ENCODE results near the gene CATSPER1. TPM values are rescaled to one million over a fixed set of nuclear protein-coding genes. Genes with fewer than 3 reads are reported as not detected.

CATSPER1 gene
- polyA plus RNA-seq, 3 donors from 2014 or later, result 17.2 to 41.1 (median 20.8) TPM

DNA sequence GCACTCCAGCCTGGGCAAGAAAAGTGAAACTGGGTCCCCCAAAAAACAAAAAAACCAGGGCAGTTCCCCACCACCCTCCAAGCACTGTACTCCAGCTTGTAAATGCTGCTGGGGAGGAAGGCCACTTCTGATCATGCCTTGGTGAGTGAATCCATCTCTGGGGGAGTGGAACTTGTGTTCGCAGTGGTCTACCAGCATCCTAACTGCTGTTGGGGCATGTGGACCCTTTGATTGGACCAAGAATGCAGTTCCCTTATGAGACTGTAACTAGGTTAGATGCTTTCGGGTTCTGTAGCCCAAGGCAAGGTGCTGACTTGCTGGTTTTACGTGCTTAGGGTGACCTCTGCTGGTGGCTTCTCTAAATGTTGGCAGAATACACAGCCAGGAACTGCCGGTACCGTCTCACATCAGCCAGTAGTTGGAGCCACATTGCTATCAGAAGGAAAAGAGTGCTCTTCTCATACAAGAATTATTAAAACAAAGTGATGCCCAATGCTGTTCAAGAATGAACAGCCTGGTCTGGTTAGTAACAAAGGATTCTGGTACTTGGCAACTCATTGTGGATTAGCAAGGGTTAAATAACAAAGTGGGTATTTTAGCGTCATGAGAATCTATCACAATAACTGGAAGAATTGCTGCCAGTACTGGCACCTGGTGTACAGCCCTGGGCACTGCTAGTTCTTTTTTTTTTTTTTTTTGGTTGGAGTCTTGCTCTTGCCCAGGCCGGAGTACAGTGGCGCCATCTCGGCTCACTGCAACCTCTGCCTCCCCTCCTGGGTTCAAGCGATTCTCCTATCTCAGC lies 37.3 kb downstream of the CATSPER1 start:
- Mint-ChIP-seq H3K36me3 (peaks cover 0 to 9% (median 0%) of the 10 kb centered on the region in 3 donors), H3K27me3 (ENCODE audit: low read depth in 3 of 3) (no peaks in the 10 kb centered on the region), H3K4me1 (peaks cover 5 to 8% of the 10 kb centered on the region in 2 donors), H3K9me3 (no peaks in the 10 kb centered on the region), H3K27ac (peak overlapping the region; percentile 68 to 93 (median 86)), H3K4me3 (no peak overlapping the region)
- peak; percentile 89 to 92 (median 91) for DNase-seq

DNA sequence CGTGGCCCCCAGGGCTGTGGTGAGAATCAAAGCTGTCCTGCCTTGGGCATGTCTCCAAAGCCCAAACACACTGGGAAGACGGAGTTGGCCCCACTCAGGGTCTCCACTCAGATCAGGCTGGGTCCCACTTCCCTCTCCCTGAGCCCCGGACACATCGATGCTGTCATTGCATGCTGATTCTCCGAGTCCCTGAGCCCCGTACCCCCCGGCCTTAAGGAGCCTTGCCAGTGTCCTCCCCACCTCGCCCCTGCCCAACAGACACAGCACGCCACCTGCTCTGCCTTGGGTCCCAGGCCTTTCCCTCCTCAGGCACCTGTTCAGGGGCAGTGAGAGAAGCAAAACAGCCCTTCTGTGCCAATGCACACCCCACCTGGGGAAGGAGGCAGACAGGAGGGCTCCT lies 38.9 kb downstream of the CATSPER1 start:
- H3K4me3 Mint-ChIP-seq, result no peak overlapping the region
- H3K36me3 Mint-ChIP-seq, result peaks cover 0 to 5% (median 0%) of the 10 kb centered on the region in 3 donors
- no peaks in the 10 kb centered on the region for H3K27me3 Mint-ChIP-seq (ENCODE audit: low read depth in 3 of 3)
- no peak overlapping the region for H3K27ac Mint-ChIP-seq
- DNase-seq, result no peak
- peaks cover 5 to 8% of the 10 kb centered on the region in 2 donors for H3K4me1 Mint-ChIP-seq
- no peaks in the 10 kb centered on the region for H3K9me3 Mint-ChIP-seq

DNA sequence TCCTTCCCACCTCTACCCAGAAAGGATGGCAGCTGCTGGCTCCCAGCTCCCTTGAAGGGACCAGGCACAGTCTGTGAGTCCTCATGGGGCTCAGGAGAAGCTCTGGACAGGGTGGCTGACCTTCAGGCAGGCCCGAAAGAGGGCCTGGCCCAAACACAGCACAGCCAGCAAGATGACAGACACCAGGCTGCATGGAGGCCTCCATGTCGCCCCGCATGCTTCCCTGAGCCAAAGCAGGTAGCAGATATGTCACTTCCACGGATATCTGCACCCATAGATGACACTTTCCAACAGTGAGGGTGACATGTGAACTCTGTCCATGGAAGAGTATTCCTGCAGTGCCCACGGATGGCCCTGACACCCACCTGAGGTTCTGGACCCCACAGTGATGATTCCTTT lies 42.7 kb downstream of the CATSPER1 start:
- Mint-ChIP-seq H3K4me1 (no peaks in the 10 kb centered on the region), H3K27ac (no peak overlapping the region), H3K4me3 (no peak overlapping the region), H3K27me3 (ENCODE audit: low read depth in 3 of 3) (peaks cover 0 to 6% (median 2%) of the 10 kb centered on the region in 3 donors), H3K9me3 (no peaks in the 10 kb centered on the region), H3K36me3 (peaks cover 0 to 6% (median 0%) of the 10 kb centered on the region in 3 donors)
- no peak for DNase-seq

DNA sequence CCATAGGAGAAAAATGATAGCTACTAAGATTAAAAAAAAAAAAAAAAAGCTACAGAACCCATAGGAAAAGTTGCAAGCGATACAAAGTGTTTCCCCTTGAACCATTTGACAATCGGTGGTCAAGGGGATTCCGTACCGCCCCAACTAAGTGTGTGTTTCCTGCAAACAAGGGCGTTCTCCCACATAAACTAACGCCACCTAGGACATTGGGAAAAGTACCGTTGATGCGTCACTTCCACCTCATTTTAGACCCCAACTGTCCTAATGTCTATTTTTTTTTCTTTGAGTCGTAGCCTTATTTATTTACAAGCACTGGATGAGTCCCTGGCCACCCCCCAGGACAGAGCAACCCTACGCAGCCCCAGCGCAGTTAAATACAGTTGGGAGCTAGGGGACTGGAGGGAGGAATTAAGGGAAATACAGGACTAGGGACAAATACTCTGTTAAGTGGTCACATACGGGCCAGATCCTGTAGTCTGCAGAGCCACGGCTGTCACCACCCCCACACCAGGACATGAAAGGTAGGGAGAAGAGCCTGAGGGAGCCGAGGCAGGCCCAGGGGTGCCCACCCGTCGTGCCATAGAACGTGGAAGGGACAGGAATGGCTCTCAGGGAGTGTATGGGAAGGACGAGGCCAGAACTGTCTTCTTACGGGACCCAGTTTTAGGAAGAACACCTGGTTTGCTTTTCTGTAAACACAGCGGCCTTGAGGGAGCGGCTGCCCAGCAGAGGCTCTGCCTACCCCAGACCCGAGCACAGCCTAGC lies 43.3 kb downstream of the CATSPER1 start:
- no peak overlapping the region for H3K27ac Mint-ChIP-seq

DNA sequence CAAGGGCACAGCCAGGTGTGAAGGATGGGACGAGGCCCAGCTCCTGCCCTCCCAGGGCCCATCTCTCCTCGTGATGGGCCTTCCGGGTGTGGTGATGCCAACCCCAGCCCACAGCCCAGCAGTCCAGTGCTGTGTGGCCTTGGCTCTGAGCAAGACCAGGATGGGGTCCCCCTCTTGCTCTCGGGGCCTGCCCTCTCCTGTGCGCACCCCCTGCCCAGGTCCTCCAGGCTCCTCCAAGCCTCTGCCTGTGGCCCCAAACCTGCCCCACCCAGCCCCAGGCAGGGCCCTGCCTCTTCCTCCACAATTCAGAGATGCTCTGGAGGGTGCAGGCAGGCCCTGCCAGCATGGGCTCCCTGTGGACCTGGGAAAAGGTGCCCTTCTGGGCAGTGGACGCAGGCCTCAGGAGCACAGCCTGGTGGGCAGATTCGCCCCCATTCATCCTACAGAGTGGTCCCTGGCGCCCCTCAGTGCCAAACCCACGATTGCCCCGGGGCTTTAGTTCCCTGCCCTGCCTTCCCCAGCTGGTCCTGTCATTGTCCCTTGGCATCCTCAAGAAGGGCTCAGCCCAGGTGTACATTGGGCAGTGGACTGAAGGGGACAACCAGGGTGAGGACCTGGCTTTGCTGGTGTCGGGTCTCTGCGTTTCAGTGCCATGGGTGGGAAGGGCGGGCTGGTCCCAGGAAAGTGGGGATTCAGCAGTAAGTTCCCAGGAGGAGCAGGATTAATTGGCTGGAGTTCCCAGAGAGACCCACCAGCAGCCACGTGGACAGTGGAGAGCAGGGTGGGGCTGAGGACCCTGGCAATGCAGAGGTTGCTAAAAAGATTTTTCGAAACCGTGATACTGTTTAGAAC lies 44.1 kb downstream of the CATSPER1 start:
- Mint-ChIP-seq H3K9me3 (no peaks in the 10 kb centered on the region), H3K4me3 (no peak overlapping the region), H3K36me3 (peaks cover 0 to 6% (median 0%) of the 10 kb centered on the region in 3 donors), H3K27me3 (ENCODE audit: low read depth in 3 of 3) (peaks cover 0 to 6% (median 4%) of the 10 kb centered on the region in 3 donors), H3K27ac (no peak overlapping the region), H3K4me1 (peaks cover 0 to 2% of the 10 kb centered on the region in 2 donors)
- DNase-seq, result no peak

More for the DNA sequence above, 43.3 kb downstream of the CATSPER1 start:
- DNase-seq, result no peak
- no peak overlapping the region for H3K4me3 Mint-ChIP-seq
- peaks cover 0 to 6% (median 0%) of the 10 kb centered on the region in 3 donors for H3K36me3 Mint-ChIP-seq
- peaks cover 0 to 6% (median 4%) of the 10 kb centered on the region in 3 donors for H3K27me3 Mint-ChIP-seq (ENCODE audit: low read depth in 3 of 3)
- no peaks in the 10 kb centered on the region for H3K9me3 Mint-ChIP-seq
- no peaks in the 10 kb centered on the region for H3K4me1 Mint-ChIP-seq

DNA sequence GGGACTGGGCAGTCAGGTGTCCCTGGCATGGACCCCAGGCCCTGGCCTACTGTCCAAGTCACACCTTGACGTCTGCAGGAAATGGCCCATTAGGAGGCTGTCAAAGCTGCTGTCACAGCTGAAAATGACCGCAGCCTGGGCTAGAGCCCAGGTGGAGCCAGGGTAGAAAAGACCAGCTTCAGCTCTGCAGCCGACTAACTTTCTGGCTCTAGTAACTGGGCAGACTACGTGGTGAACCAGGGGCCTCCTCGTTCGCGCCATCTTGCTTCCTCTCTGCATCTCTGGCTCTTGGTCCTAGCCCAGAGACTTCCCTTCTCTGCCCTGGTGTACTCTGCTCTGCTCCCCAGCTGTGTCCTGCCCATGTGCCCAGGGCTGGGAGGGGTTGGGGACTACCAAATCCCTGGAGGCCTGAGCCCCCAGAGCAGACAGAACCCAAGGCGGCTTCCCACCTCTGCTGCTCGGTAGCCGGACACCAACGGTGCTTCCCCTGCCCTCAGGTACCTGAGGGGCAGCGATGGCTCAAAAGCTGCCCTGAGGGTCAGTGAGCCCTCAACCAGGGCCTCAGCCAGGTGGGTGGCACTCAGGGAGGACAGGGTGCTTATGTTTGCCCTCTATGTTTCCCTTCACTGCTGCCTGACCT lies 45.1 kb downstream of the CATSPER1 start:
- Mint-ChIP-seq H3K27me3 (ENCODE audit: low read depth in 3 of 3) (peaks cover 0 to 6% (median 5%) of the 10 kb centered on the region in 3 donors), H3K36me3 (peaks cover 0 to 6% (median 0%) of the 10 kb centered on the region in 3 donors), H3K9me3 (no peaks in the 10 kb centered on the region), H3K4me3 (no peak overlapping the region), H3K27ac (no peak overlapping the region), H3K4me1 (peaks cover 8 to 11% of the 10 kb centered on the region in 2 donors)
- no peak for DNase-seq

DNA sequence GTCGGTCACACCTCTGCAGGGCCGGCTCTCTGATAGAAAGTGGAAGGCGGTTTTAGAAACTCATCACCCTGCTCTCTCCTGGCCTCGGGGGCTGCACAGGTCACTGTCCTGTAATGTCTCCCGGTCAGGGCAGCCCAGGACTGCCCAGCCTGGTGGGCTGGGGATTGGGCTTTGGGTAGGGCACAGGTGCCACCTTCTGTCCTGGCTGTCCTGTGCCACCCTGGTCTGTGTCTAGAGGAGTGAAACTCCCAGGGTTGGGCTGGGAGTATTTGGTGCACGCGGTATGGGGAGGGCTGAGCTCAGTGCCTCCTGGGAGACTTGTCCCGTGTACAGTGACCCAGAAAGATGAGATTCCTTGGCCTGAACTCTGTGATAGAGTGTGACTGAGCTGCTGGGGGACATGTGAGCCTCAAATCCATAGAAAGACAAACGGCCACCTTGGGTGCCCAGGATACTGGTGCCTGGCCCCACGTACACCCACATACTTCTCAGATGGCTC lies 47.0 kb downstream of the CATSPER1 start:
- H3K4me3 Mint-ChIP-seq, result no peak overlapping the region
- peaks cover 17 to 23% of the 10 kb centered on the region in 2 donors for H3K4me1 Mint-ChIP-seq
- H3K27ac Mint-ChIP-seq, result peak overlapping the region in 2 of 6 donors; percentile 20 to 39
- peaks cover 2 to 7% (median 5%) of the 10 kb centered on the region in 3 donors for H3K27me3 Mint-ChIP-seq (ENCODE audit: low read depth in 3 of 3)
- DNase-seq, result no peak
- H3K9me3 Mint-ChIP-seq, result no peaks in the 10 kb centered on the region
- H3K36me3 Mint-ChIP-seq, result peaks cover 5 to 13% (median 6%) of the 10 kb centered on the region in 3 donors

DNA sequence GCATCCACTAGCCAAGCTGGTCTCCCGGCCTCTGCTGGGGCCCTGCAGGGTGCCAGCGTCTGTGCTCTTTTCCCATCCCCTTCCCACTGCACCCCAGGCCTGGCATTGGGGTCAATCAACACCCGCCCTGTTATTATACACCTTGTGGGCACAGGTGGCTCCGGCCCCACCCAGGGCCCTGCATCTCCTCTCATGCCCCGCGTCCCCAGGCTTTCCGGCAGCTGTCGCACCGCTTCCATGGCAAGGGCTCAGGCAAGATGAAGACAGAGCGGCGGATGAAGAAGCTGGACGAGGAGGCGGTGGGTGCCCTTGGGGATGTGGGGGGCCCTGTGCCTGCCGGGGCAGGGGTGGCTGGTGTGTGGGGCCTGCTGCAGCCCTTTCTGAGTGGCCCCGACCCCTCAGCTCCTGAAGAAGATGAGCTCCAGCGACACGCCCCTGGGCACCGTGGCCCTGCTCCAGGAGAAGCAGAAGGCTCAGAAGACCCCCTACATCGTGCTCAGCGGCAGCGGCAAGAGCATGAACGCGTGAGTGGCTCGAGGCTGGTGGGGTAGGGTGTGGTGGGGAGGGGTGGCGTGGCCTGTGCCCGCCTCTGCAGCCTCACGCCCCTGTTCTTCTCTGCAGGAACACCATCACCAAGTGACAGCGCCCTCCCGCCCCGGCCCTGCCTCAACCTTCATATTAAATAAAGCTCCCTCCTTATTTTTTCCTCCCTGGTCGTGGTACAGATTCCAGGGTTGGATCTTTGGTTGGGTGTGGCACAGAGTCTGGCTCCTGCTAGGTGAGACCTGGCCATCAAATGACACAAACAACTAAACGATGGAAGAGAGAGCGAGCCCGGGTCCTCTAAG lies 47.7 kb downstream of the CATSPER1 start:
- peaks cover 2 to 7% (median 5%) of the 10 kb centered on the region in 3 donors for H3K27me3 Mint-ChIP-seq (ENCODE audit: low read depth in 3 of 3)
- H3K9me3 Mint-ChIP-seq, result no peaks in the 10 kb centered on the region
- peaks cover 5 to 15% (median 9%) of the 10 kb centered on the region in 3 donors for H3K36me3 Mint-ChIP-seq
- no peak overlapping the region for H3K4me3 Mint-ChIP-seq
- no peak for DNase-seq
- peaks cover 18 to 24% of the 10 kb centered on the region in 2 donors for H3K4me1 Mint-ChIP-seq
- H3K27ac Mint-ChIP-seq, result no peak overlapping the region

DNA sequence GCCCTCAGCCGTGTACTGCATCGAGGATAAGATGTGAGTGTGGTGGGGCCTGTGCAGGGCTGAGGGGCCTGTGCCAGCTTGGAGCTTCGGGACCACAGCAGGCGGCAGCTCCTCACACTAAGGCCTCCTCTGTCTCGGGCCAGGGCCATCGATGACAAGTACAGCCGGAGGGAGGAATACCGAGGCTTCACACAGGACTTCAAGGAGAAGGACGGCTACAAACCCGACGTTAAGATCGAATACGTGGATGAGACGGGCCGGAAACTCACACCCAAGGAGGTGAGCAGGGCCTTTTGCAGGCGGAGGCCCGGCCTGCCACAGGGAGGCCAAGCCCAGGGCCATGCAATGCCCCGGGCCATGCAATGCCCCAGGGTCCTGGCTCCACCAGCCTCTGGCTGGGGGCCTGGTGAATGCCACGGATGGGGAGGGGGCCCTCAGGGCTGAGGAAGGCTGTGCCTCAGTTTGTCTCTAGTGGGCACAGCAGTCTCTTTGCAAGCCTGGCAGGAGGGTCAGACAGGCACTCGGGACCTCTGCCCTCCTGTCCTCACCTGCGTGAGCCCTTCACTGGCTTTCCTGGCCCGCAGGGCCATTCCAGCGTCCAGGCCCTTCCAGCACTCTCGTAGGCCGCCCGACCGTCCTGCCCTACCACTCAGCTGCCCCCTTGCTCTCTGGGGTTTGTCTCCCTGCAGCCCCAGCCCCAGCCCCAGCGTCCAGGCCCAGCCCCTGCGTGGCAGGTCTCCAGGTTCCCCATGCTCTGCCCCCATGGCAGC lies 48.5 kb downstream of the CATSPER1 start:
- no peak for DNase-seq
- Mint-ChIP-seq H3K27me3 (ENCODE audit: low read depth in 3 of 3) (peaks cover 2 to 7% (median 5%) of the 10 kb centered on the region in 3 donors), H3K4me1 (peaks cover 20 to 33% of the 10 kb centered on the region in 2 donors), H3K27ac (no peak overlapping the region), H3K36me3 (peaks cover 10 to 22% (median 14%) of the 10 kb centered on the region in 3 donors), H3K4me3 (no peak overlapping the region), H3K9me3 (no peaks in the 10 kb centered on the region)

DNA sequence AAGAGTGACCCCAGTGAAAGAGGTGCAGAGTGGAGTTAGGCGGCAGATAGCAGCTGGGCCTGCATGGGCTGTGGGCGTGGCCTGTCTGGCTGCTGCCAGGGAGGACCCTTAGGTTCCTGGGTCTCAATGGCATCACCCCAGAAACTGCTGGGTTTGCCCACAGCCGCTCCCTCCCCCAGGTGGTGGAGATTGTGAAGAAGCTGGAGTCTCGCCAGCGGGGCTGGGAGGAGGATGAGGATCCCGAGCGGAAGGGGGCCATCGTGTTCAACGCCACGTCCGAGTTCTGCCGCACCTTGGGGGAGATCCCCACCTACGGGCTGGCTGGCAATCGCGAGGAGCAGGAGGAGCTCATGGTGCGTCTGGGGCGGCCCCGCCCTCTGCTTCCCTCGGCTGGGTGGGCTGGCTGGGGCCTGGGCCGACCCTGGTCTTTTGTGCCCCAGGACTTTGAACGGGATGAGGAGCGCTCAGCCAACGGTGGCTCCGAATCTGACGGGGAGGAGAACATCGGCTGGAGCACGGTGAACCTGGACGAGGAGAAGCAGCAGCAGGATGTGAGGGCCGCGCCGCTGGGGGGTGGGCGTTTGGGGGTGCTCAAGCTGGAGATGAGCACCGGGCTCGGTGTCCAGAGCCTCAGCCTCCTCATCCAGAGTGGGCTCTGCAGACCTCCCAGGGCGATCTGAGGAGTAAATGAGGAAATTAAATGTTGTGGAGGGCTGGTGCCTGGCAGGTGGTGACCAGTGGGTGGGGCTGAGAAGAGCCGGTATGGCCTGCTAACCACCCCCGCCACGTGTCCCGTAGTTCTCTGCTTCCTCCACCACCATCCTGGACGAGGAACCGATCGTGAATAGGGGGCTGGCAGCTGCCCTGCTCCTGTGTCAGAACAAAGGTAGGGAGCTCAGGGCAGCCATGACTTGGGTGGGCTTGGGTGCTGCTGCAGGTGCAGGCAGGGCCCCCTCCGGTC lies 49.8 kb downstream of the CATSPER1 start:
- Mint-ChIP-seq H3K9me3 (no peaks in the 10 kb centered on the region), H3K4me1 (peaks cover 22 to 33% of the 10 kb centered on the region in 2 donors), H3K27ac (peak overlapping the region in 4 of 6 donors; percentile 33 to 61 (median 52)), H3K36me3 (peaks cover 13 to 29% (median 14%) of the 10 kb centered on the region in 3 donors), H3K4me3 (peak overlapping the region in 3 of 5 donors; percentile 38 to 56 (median 42)), H3K27me3 (ENCODE audit: low read depth in 3 of 3) (peaks cover 2 to 10% (median 5%) of the 10 kb centered on the region in 3 donors)
- peak in 1 of 3 donors; percentile 27 for DNase-seq

Data from immature natural killer cell (primary cell).